GM18505 (cell line): ENCODE measurements around the gene NFATC3.

Source experiments
- ATAC-seq: cut with Tn5 transposase; IDR thresholded peaks from one replicate; pipeline ENCODE4 v1.9.1; 2021; ENCODE audit not compliant: unreplicated experiment
- POLR2A ChIP-seq: IDR thresholded peaks from 4 replicates; pipeline ENCODE4 v1.6.1; 2011; ENCODE audit warnings: borderline replicate concordance; ENCODE audit not compliant: insufficient read depth, insufficient read length; ENCODE audit errors: extremely low read depth

NFATC3 gene

GRCh38 chr16:68077866-68078700 lies 7.1 kb upstream of the NFATC3 start:
- TF ChIP-seq POLR2A = no peak
- ATAC-seq = no peak

GRCh38 chr16:68078701-68079375 lies 6.3 kb upstream of the NFATC3 start:
- no peak for ATAC-seq
- TF ChIP-seq POLR2A = no peak

- no peak for ATAC-seq
- TF ChIP-seq POLR2A = no peak
Measured at GRCh38 chr16:68079376-68079625, 5.9 kb upstream of the NFATC3 start.

- no peak for TF ChIP-seq POLR2A
- no peak for ATAC-seq
Measured at GRCh38 chr16:68079626-68080344, 5.4 kb upstream of the NFATC3 start.

- no peak for ATAC-seq
- no peak for TF ChIP-seq POLR2A
Measured at GRCh38 chr16:68081861-68082628, 3.1 kb upstream of the NFATC3 start.

- TF ChIP-seq POLR2A = no peak
Measured at GRCh38 chr16:68082629-68083238, 2.4 kb upstream of the NFATC3 start.

GRCh38 chr16:68083239-68083781 lies 1.9 kb upstream of the NFATC3 start:
- ATAC-seq = no peak
- no peak for TF ChIP-seq POLR2A

More at GRCh38 chr16:68082629-68083238, 2.4 kb upstream of the NFATC3 start:
- no peak for ATAC-seq

- no peak for ATAC-seq
- TF ChIP-seq POLR2A = no peak
Measured at GRCh38 chr16:68083861-68084503, 1.2 kb upstream of the NFATC3 start.

- peak; percentile 49 for ATAC-seq
- peak; percentile 84 for TF ChIP-seq POLR2A
Measured at GRCh38 chr16:68084504-68085258, 489 bp upstream of the NFATC3 start.

GRCh38 chr16:68086336-68086841 lies 1.2 kb downstream of the NFATC3 start:
- no peak for ATAC-seq

GRCh38 chr16:68086860-68087268 lies 1.7 kb downstream of the NFATC3 start:
- ATAC-seq = no peak
- TF ChIP-seq POLR2A = no peak

More at GRCh38 chr16:68086336-68086841, 1.2 kb downstream of the NFATC3 start:
- no peak for TF ChIP-seq POLR2A
